ENCODE data around the gene SLC35A1.

The SLC35A1 gene

DNA sequence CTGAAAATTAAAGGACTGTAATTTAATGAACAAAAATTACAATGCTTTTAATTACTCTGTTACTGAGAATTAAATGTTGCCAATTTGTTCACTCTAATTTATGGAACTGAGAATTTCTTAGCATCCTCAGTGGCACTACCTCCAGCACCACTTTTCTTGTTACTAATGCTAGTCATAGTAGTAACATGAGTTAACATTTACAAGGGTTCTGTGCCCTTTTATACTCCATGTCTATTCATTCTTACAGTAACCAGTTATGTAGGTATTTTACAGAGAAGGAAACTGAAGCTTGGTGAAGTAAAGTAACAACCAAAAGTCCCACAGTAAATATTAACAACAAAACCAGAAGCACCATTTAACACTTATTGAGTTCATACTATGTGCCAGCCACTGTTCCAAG lies 82.7 kb downstream of the SLC35A1 start:
- Histone ChIP-seq H3K27me3 (ENCODE audit: insufficient read depth, low read length) (no peaks in the 10 kb centered on the region), H3K4me3 (ENCODE audit: low read length) (no peak overlapping the region), H3K4me1 (ENCODE audit: insufficient read depth, low read length) (no peaks in the 10 kb centered on the region), H3K27ac (ENCODE audit: low read depth, low read length) (no peak overlapping the region), H3K36me3 (ENCODE audit: insufficient read depth, low read length) (peaks cover 82% of the 10 kb centered on the region), H3K9me3 (ENCODE audit: insufficient read depth, low read depth, low read length) (no peaks in the 10 kb centered on the region), H3K9ac (ENCODE audit: low read depth, low read length) (no peak overlapping the region)

DNA sequence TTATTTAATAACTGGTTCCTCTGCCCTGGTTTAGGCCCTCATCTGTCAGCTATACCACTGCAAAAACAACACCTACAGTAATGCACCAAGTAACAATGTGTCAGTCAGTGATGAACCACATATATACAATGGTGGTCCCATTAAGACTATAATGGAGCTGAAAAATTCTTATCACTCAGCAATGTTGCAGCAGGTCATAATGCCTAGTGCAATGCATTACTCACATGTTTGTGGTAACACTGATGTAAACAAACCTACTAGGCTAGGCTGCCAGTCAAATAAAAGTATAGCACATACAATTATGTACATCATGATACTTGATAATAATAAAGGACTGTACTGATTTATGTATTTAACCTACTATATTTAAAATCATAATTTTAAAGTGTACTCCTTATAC lies 85.7 kb downstream of the SLC35A1 start:
- H3K36me3 ChIP-seq (ENCODE audit: insufficient read depth, low read length), result peaks cover 85% of the 10 kb centered on the region
- 0 out of 2 replicates have a peak, but pooled peaks cover 2% of the 10 kb centered on the region for H3K4me1 ChIP-seq (ENCODE audit: insufficient read depth, low read length)
- no peak overlapping the region for H3K9ac ChIP-seq (ENCODE audit: low read depth, low read length)
- H3K4me3 ChIP-seq (ENCODE audit: low read length), result no peak overlapping the region
- H3K9me3 ChIP-seq (ENCODE audit: insufficient read depth, low read depth, low read length), result no peaks in the 10 kb centered on the region
- H3K27me3 ChIP-seq (ENCODE audit: insufficient read depth, low read length), result no peaks in the 10 kb centered on the region
- H3K27ac ChIP-seq (ENCODE audit: low read depth, low read length), result no peak overlapping the region

GRCh38 chr6:87561017-87561416 lies 88.2 kb downstream of the SLC35A1 start:
- H3K27me3 ChIP-seq (ENCODE audit: insufficient read depth, low read length), result no peaks in the 10 kb centered on the region
- H3K9me3 ChIP-seq (ENCODE audit: insufficient read depth, low read depth, low read length), result no peaks in the 10 kb centered on the region
- H3K4me1 ChIP-seq (ENCODE audit: insufficient read depth, low read length), result 0 out of 2 replicates have a peak, but pooled peaks cover 2% of the 10 kb centered on the region
- H3K4me3 ChIP-seq (ENCODE audit: low read length), result no peak overlapping the region
- H3K27ac ChIP-seq (ENCODE audit: low read depth, low read length), result no peak overlapping the region
- no peak overlapping the region for H3K9ac ChIP-seq (ENCODE audit: low read depth, low read length)
- WGBS, result no CpG with 5 or more reads among the region's 1 CpG
- H3K36me3 ChIP-seq (ENCODE audit: insufficient read depth, low read length), result peaks cover 79% of the 10 kb centered on the region
